ENCODE data around the gene FOXA3.
A peak's percentile ranks its signal among the peaks of the same experiment; 100 is the strongest.

DNA sequence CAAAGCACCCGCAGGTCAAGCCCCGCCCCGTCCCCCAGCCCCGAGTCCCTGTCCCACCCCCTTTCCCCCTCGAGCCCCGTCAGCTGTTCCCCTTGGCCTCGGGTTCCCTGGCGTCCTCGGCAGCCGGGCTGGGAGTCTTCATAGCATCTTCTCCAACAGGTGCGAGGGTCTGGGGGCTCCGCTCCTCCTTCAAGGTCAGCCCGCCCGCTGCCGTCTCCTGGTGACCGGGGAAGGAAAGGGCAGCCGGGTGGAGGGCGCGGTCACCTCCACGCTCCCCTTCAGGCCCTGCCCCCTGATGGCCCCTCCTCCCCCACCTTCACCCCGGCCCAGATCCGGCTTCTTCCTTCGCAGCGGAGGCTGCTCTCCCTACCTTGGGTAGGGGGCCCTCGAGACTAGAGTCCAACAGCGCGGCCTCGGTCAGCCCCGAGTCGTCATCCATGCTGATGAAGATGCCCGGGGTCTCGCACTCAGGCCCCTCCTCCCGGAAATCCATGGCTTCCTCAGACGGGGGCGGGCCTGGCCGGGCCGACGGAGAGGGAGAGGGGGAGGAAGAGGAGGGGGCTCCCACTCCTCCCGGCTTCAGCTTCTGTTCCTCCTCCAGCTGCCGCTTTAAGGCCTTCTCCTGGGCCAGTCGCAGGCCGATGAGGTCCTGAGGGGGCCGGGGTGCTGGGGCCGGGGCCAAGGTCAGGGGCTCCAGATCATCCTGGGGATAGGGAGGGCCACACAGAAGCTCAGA lies 48.5 kb upstream of the FOXA3 start:
- TF ChIP-seq, protein P1, sequence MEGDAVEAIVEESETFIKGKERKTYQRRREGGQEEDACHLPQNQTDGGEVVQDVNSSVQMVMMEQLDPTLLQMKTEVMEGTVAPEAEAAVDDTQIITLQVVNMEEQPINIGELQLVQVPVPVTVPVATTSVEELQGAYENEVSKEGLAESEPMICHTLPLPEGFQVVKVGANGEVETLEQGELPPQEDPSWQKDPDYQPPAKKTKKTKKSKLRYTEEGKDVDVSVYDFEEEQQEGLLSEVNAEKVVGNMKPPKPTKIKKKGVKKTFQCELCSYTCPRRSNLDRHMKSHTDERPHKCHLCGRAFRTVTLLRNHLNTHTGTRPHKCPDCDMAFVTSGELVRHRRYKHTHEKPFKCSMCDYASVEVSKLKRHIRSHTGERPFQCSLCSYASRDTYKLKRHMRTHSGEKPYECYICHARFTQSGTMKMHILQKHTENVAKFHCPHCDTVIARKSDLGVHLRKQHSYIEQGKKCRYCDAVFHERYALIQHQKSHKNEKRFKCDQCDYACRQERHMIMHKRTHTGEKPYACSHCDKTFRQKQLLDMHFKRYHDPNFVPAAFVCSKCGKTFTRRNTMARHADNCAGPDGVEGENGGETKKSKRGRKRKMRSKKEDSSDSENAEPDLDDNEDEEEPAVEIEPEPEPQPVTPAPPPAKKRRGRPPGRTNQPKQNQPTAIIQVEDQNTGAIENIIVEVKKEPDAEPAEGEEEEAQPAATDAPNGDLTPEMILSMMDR (IDR thresholded peaks at IDR 0.05; ENCODE audit: extremely low read depth in 1 of 2, insufficient read depth in 1 of 2, low read depth in 1 of 2, low read length in 2 of 2): no peak
- no peak for TF ChIP-seq POLR2A (IDR thresholded peaks at IDR 0.05; ENCODE audit: low read depth, low read length)
- TF ChIP-seq POLR2AphosphoS5 (IDR thresholded peaks at IDR 0.05; ENCODE audit: insufficient read depth, low read depth, low read length): peak; percentile 46
- TF ChIP-seq, protein P2, sequence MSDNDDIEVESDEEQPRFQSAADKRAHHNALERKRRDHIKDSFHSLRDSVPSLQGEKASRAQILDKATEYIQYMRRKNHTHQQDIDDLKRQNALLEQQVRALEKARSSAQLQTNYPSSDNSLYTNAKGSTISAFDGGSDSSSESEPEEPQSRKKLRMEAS (IDR thresholded peaks at IDR 0.05; ENCODE audit: insufficient read depth, insufficient read length): no peak
- no peak for TF ChIP-seq GATA2 (IDR thresholded peaks at IDR 0.05; ENCODE audit: insufficient read depth, insufficient read length, low read depth, low read length)
- TF ChIP-seq FOS (IDR thresholded peaks at IDR 0.05; ENCODE audit: borderline replicate concordance, insufficient read depth, low read length): no peak
- no peak for TF ChIP-seq MYC (IDR thresholded peaks at IDR 0.05; ENCODE audit: low read depth, low read length)
